ENCODE results near the gene ZIC2.

The ZIC2 gene

DNA sequence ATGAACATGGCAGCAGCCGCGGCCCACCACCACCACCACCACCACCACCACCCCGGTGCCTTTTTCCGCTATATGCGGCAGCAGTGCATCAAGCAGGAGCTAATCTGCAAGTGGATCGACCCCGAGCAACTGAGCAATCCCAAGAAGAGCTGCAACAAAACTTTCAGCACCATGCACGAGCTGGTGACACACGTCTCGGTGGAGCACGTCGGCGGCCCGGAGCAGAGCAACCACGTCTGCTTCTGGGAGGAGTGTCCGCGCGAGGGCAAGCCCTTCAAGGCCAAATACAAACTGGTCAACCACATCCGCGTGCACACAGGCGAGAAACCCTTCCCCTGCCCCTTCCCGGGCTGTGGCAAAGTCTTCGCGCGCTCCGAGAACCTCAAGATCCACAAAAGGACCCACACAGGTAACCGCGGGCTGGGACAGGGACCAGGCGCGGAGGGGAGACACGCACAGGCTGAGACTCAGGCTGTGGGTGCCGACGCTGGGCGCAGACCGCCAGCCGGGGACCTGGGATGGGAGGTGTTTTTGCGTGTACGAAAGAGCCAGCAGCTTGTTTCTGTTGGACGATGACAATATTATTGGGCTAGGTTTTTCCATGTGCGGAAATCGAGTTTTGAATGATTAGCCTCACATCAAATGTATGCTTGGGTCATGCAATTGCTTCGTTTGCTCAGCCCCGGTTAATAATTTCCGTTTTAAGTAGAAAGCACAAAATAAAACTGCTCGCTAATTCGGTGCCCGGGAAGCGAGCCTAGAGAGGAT lies 1.3 kb downstream of the ZIC2 start:
- no peak for TF ChIP-seq ISL1 (CRISPR knock-in tag; IDR thresholded peaks at IDR 0.05)
- TF ChIP-seq OSR1 (CRISPR knock-in tag; IDR thresholded peaks at IDR 0.05), result no peak
- TF ChIP-seq ZFP3 (CRISPR knock-in tag; IDR thresholded peaks at IDR 0.05), result no peak

DNA sequence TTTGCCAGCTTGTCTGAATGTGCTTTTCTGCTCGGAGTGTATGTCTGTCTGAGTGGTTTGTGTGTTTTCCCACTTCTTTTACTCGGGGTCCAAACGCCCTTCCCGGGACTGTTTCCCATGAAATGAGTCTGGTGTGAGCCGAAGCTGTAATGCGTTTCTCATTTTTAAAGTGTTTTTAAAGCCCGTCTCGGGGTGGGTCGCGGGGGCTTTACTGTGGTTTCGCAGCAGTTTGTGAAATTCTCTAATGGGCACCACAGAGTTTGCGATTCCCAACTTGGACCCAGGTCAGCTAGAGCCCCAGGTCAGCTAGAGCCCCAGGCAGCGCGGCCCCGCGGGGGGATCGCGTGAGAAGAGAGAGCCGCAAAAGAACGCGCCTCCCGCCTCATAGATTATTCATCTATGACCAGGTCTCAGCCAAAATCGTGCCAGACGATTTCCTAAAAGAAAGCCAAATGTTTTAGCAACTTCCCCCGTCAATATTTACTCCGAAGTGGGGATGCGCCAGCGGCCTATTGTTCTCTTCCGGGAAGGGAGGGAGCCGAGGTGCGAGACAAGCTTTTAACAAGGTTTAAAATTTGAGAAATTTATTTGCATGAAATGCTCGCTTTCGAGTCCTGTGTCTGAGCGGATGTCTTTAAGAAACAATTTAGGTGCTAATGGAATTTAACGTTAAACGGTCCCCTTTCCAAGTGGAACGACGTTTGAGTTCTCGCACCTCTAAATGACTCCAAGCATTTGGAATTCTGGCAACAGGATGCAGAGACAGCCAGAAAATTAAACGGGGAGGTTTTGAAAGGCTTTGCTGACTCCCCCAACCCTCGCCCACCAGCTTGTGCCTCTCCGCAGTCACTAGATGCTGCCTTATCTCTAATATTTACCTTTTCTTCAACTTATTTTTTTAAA lies 2.2 kb downstream of the ZIC2 start:
- no peak for ATAC-seq
- no peak for TF ChIP-seq ZFP3 (CRISPR knock-in tag; IDR thresholded peaks at IDR 0.05)
- TF ChIP-seq OSR1 (CRISPR knock-in tag; IDR thresholded peaks at IDR 0.05), result no peak
- no peak for TF ChIP-seq ISL1 (CRISPR knock-in tag; IDR thresholded peaks at IDR 0.05)
- TF ChIP-seq, protein P1, sequence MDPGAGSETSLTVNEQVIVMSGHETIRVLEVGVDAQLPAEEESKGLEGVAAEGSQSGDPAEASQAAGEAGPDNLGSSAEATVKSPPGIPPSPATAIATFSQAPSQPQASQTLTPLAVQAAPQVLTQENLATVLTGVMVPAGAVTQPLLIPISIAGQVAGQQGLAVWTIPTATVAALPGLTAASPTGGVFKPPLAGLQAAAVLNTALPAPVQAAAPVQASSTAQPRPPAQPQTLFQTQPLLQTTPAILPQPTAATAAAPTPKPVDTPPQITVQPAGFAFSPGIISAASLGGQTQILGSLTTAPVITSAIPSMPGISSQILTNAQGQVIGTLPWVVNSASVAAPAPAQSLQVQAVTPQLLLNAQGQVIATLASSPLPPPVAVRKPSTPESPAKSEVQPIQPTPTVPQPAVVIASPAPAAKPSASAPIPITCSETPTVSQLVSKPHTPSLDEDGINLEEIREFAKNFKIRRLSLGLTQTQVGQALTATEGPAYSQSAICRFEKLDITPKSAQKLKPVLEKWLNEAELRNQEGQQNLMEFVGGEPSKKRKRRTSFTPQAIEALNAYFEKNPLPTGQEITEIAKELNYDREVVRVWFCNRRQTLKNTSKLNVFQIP (CRISPR knock-in tag; IDR thresholded peaks at IDR 0.05; ENCODE audit: borderline replicate concordance, low read depth), result no peak
- no peak for TF ChIP-seq CSDC2 (CRISPR knock-in tag; IDR thresholded peaks at IDR 0.05)
- TF ChIP-seq ZNF8 (CRISPR knock-in tag; IDR thresholded peaks at IDR 0.05), result no peak
- TF ChIP-seq, protein P2, sequence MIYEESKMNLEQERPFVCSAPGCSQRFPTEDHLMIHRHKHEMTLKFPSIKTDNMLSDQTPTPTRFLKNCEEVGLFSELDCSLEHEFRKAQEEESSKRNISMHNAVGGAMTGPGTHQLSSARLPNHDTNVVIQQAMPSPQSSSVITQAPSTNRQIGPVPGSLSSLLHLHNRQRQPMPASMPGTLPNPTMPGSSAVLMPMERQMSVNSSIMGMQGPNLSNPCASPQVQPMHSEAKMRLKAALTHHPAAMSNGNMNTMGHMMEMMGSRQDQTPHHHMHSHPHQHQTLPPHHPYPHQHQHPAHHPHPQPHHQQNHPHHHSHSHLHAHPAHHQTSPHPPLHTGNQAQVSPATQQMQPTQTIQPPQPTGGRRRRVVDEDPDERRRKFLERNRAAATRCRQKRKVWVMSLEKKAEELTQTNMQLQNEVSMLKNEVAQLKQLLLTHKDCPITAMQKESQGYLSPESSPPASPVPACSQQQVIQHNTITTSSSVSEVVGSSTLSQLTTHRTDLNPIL (CRISPR knock-in tag; IDR thresholded peaks at IDR 0.05; ENCODE audit: low read depth), result no peak
- TF ChIP-seq TOX (CRISPR knock-in tag; IDR thresholded peaks at IDR 0.05; ENCODE audit: borderline replicate concordance), result no peak
- TF ChIP-seq ZNF70 (CRISPR knock-in tag; IDR thresholded peaks at IDR 0.05), result no peak
- TF ChIP-seq ZNF565 (CRISPR knock-in tag; conservative IDR thresholded peaks at IDR 0.05; ENCODE audit: low read depth), result no peak
- no peak for TF ChIP-seq TCF4 (CRISPR knock-in tag; IDR thresholded peaks at IDR 0.05; ENCODE audit: borderline replicate concordance)
- no peak for TF ChIP-seq ARNTL (CRISPR knock-in tag; IDR thresholded peaks at IDR 0.05; ENCODE audit: borderline replicate concordance, low read depth)
- TF ChIP-seq, protein P3, sequence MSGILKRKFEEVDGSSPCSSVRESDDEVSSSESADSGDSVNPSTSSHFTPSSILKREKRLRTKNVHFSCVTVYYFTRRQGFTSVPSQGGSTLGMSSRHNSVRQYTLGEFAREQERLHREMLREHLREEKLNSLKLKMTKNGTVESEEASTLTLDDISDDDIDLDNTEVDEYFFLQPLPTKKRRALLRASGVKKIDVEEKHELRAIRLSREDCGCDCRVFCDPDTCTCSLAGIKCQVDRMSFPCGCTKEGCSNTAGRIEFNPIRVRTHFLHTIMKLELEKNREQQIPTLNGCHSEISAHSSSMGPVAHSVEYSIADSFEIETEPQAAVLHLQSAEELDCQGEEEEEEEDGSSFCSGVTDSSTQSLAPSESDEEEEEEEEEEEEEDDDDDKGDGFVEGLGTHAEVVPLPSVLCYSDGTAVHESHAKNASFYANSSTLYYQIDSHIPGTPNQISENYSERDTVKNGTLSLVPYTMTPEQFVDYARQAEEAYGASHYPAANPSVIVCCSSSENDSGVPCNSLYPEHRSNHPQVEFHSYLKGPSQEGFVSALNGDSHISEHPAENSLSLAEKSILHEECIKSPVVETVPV (CRISPR knock-in tag; IDR thresholded peaks at IDR 0.05), result no peak
- TF ChIP-seq RARB (CRISPR knock-in tag; IDR thresholded peaks at IDR 0.05), result no peak
- no peak for TF ChIP-seq ESRRG (CRISPR knock-in tag; IDR thresholded peaks at IDR 0.05)
- TF ChIP-seq, protein P4, sequence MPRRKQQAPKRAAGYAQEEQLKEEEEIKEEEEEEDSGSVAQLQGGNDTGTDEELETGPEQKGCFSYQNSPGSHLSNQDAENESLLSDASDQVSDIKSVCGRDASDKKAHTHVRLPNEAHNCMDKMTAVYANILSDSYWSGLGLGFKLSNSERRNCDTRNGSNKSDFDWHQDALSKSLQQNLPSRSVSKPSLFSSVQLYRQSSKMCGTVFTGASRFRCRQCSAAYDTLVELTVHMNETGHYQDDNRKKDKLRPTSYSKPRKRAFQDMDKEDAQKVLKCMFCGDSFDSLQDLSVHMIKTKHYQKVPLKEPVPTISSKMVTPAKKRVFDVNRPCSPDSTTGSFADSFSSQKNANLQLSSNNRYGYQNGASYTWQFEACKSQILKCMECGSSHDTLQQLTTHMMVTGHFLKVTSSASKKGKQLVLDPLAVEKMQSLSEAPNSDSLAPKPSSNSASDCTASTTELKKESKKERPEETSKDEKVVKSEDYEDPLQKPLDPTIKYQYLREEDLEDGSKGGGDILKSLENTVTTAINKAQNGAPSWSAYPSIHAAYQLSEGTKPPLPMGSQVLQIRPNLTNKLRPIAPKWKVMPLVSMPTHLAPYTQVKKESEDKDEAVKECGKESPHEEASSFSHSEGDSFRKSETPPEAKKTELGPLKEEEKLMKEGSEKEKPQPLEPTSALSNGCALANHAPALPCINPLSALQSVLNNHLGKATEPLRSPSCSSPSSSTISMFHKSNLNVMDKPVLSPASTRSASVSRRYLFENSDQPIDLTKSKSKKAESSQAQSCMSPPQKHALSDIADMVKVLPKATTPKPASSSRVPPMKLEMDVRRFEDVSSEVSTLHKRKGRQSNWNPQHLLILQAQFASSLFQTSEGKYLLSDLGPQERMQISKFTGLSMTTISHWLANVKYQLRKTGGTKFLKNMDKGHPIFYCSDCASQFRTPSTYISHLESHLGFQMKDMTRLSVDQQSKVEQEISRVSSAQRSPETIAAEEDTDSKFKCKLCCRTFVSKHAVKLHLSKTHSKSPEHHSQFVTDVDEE (CRISPR knock-in tag; IDR thresholded peaks at IDR 0.05), result no peak
- TF ChIP-seq SNAI2 (CRISPR knock-in tag; IDR thresholded peaks at IDR 0.05), result no peak
- TF ChIP-seq, protein P5, sequence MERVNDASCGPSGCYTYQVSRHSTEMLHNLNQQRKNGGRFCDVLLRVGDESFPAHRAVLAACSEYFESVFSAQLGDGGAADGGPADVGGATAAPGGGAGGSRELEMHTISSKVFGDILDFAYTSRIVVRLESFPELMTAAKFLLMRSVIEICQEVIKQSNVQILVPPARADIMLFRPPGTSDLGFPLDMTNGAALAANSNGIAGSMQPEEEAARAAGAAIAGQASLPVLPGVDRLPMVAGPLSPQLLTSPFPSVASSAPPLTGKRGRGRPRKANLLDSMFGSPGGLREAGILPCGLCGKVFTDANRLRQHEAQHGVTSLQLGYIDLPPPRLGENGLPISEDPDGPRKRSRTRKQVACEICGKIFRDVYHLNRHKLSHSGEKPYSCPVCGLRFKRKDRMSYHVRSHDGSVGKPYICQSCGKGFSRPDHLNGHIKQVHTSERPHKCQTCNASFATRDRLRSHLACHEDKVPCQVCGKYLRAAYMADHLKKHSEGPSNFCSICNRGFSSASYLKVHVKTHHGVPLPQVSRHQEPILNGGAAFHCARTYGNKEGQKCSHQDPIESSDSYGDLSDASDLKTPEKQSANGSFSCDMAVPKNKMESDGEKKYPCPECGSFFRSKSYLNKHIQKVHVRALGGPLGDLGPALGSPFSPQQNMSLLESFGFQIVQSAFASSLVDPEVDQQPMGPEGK (CRISPR knock-in tag; IDR thresholded peaks at IDR 0.05; ENCODE audit: borderline replicate concordance), result no peak

More for the DNA sequence above, 1.3 kb downstream of the ZIC2 start:
- ATAC-seq, result no peak

Data from SK-N-SH treated with all-trans-retinoic acid at 6 μM for 48 hours (cell line).